AG04449 (cell line): ENCODE results near the gene SAG.

Experiments used
- CTCF ChIA-PET: fragments of 350-600 bp; formaldehyde crosslinking; extraction: SDS; loops from one replicate; lab custom pipeline; 2021; ENCODE audit warnings: antibody characterized with exemption; lab: Yijun Ruan, JAX
- POLR2A ChIA-PET: fragments of 400-600, 350-600 bp; formaldehyde crosslinking; extraction: SDS; loops from one replicate; lab custom pipeline; 2020; ENCODE audit warnings: antibody characterized with exemption, inconsistent platforms; lab: Yijun Ruan, JAX
- DNase-seq: peaks from one replicate; pipeline ENCODE4 v3.0.0-alpha.2; 2010; ENCODE audit warnings: low read depth, low spot score
- H3K4me3 ChIP-seq: 2 replicates; pipeline ENCODE4 v1.5.1; 2011; ENCODE audit warnings: low read depth, mild to moderate bottlenecking, control low read depth, low read length
- CTCF ChIP-seq: IDR thresholded peaks from one replicate; pipeline ENCODE4 v1.5.1; 2011; ENCODE audit warnings: mild to moderate bottlenecking, moderate library complexity, low read length, control low read depth, inconsistent platforms; ENCODE audit not compliant: insufficient read depth; ENCODE audit errors: missing control alignments

SAG gene

GRCh38 chr2:233379441-233379840 lies 71.8 kb downstream of the SAG start:
- TF ChIP-seq CTCF: no peak
- POLR2A ChIA-PET: no interaction called here
- no peak overlapping the region for H3K4me3 ChIP-seq
- CTCF ChIA-PET: interaction anchor here (1.3 kb wide), 1 partner anchor 26 kb away, joined by 3 read pairs; the partner anchor contains the start of gene DGKD
- DNase-seq: no peak

GRCh38 chr2:233380132-233380895 lies 72.7 kb downstream of the SAG start:
- no peak for DNase-seq
- CTCF ChIA-PET: interaction anchor here (1.3 kb wide), 1 partner anchor 26 kb away, joined by 3 read pairs; the partner anchor contains the start of gene DGKD
- POLR2A ChIA-PET: no interaction called here
- no peak overlapping the region for H3K4me3 ChIP-seq
- no peak for TF ChIP-seq CTCF

GRCh38 chr2:233380995-233381637 lies 73.5 kb downstream of the SAG start:
- CTCF ChIA-PET: interaction anchor here (1.2 to 1.4 kb wide), 2 partner anchors 24 to 32 kb away, joined by 3 read pairs; no protein-coding TSS in a partner anchor
- TF ChIP-seq CTCF: no peak
- H3K4me3 ChIP-seq: no peak overlapping the region
- POLR2A ChIA-PET: no interaction called here
- no peak for DNase-seq

GRCh38 chr2:233381638-233381995 lies 74.0 kb downstream of the SAG start:
- CTCF ChIA-PET: interaction anchor here (1.2 to 1.4 kb wide), 2 partner anchors 25 to 32 kb away, joined by 3 read pairs; no protein-coding TSS in a partner anchor
- POLR2A ChIA-PET: no interaction called here
- DNase-seq: no peak
- H3K4me3 ChIP-seq: no peak overlapping the region
- no peak for TF ChIP-seq CTCF

GRCh38 chr2:233384015-233384414 lies 76.4 kb downstream of the SAG start:
- ChIA-PET POLR2A (no interaction called here), CTCF (interaction anchor here (0.9 to 1.3 kb wide), 2 partner anchors 12 to 30 kb away, joined by 3 read pairs; partner anchors contain the start of gene DGKD)
- DNase-seq: no peak
- no peak for TF ChIP-seq CTCF
- H3K4me3 ChIP-seq: no peak overlapping the region
